Measurements from ENCODE around the gene LBHD2.

Gene LBHD2

GRCh38 chr14:103134919-103135318 lies 50.9 kb downstream of the LBHD2 start:
- no peak for DNase-seq

DNA sequence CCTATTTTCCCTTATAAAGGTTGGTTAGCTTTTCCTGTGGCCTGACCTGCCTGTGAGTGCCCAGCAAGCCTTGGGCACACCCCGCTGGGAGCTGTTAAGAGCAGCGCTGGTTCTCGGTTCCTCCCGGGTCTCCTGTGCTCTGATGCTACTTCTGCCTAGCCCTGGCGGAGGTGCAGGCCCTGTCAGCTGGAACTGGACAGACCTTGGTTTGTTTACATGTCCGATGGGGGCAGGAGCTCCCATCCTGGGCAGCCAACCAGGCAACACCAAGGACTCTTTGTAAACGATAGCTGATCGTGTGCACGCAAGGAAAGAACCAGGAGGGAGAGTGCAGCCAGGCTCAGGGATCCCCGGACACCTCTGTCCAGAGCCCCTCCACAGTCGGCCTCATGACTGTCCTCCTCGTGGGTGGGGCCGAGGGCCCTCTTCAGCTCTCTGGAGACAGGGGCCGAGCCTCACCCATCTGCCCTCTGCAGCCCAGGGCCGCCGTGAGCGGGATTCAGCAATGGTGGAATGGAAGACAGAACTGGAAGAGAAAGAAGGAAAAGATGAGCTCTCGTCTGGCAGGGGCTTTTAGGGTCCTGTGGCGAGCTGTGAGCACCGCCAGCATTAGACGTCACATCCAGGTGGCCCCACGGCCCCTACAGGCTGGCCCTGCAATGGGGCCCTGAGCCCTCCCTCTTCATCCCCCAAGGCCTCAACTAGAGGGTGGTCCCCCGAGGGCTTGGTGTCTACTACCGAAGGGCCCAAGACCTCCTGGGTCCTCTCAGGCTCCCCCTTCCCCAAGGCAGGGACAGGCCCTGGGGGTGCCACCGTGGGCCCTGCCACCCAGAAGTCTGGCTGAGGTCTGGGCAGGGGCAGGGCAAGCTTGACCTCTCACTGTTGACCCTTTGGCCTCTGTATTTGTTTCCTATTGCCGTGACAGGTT lies 51.6 kb downstream of the LBHD2 start:
- no peak for DNase-seq

DNA sequence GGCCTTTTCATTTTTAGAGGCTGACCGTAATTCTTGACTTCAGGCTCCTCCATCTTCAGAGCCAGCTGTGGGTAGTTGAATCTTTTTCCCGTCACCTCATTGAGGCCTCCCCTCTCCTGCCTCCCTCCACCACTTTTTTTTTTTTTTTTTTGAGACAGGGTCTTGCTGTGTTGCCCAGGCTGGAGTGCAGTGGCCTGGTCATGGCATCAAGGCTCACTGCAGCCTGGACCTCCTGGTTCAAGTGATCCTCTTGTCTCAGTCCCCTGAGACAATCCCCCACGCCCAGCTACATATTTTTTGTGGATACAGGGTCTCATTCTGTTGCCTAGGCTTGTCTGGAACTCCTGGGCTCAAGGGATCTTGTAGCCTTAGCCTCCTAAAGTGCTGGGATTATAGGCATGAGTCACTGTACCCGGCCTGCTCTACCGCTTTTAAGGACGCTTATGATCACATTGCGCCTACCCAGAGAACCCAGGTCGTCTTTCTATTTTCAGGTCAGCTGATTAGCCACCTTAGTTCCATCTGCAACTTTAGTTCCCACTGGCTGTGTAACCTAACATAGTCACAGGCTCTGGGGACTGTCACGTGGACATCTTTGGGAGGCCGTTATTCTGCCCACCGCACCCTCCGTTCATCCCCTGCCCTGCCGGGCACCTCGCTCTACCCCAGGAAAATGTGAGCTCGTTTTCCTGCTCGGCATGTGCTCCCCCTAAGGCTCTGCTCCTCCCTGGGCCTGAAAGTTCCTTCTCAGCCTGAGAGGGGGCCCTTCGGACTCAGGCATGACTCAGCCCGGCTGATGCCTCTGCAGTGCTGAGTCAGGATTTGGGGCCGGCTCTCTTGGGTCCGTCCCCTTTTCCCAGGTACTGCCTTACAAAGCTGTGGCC lies 52.6 kb downstream of the LBHD2 start:
- DNase-seq = no peak

DNA sequence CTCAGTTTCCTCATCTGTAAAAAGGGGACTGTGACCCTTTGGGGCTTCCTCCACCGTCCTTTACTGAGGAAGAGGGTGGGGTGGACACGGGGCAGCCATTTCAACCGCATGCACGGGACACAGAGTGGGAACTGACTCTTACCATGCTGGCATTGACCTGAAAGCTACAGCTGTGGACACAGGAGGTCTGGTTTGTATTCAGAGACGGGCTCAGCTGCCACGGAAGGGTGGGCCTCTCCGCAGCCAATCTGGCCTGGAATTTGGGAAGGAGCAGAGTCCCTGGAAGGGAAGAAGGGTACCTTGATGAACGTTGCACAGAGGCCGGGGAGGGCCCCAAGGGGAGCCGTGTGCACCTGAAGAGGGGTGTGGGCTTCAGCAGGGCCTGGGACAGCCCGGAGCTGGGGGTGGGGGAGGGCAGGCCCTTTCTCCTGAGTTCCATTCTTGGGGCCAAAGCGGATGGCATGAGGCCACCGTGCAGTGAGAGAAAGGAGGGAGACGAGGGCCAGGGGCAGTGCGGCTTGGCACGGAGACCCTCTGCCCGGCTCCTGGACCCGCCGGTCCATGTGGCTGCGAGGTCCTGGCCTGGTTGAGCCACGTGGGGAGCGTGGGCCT lies 53.8 kb downstream of the LBHD2 start:
- no peak for DNase-seq

- DNase-seq = no peak
Measured at GRCh38 chr14:103138301-103139131, 54.5 kb downstream of the LBHD2 start.

DNA sequence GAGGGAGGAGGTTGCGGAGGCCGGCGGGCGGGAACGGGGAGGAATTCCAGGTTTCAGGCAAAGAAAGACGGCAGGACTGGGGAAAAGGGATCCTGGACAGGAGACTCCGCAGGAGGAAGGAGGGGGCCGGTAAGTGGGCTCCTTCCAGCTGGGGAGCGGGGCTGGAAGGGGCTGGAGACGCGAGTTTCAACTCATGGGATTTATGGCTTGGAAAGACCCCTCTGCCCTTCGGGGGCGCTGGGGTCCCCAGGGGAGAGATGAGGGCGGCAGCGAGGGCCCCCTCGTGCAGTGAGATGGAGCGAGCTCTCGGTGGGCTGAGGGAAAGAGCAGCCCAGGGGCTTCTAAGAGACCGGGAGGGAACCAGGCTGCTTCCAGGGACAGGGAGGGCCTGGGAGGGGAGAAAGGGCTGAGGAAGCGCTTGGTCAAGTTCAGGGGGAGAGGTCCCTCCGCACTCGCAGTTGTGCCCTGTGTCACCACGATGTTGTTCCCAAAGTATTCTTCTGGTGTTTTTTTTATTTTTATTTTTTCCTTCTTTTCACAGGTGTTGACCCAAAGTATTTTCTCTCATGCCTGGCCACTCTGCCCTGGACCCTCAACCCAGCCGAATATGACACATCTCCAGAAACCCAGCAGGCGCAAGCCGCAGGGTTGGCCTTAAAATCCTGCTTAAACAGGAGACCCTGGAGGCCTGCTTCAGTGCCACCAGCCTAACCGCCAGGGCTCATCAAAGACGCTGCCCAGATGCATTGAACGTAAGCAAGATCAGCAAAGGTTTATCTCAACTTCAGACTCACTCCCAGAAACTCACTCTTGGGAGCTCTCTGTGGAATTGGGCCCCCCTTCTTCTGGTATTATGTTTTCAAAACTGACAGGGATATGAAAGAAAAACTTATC lies 55.4 kb downstream of the LBHD2 start:
- no peak for DNase-seq

All from activated CD4-positive, alpha-beta T cell treated with anti-CD3 and anti-CD28 coated beads, Interleukin-2, Interleukin-6, amounts not matched to agents 100 ng/mL and 50 ng/mL, durations not matched to agents 16 hours and 8 hours (primary cell).